ENCODE data around the gene BBX.

DNA sequence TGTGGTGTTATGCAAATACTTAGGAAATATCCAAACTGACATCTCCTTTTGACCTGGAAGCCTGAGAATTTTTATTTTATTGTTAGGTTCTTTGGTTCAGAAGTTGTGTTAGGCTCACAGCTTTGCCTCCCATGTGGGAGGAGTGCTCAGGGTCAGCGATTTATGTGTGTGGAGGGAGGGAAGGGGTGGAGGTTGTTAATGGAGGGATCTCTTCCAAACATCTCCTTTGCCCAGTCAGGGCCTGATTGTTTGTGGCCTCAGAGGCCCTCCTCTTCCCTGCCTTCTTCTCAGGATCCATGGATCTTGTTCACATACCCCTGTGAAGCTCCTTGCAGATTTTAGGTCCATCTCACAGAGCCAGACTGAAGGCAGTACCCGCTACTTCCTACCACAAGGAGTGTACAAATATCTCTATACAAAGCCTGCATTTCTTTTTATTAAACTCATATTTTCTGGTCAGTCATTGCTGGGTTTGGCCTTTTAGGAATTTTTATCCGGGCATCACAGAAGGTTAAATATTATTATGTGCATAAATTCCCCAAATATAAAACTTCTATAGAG lies 40.3 kb downstream of the BBX start:
- no peak for TF ChIP-seq CTCF (IDR thresholded peaks at IDR 0.05; ENCODE audit: borderline replicate concordance, extremely low read depth, low read length, poor library complexity, severe bottlenecking)
- TF ChIP-seq EZH2 (IDR thresholded peaks at IDR 0.05; ENCODE audit: borderline replicate concordance, low read depth, low read length, severe bottlenecking) = no peak

All from DND-41 (cell line).